GM18867 (cell line): Measurements from ENCODE around the gene RRM1.

Source experiments
- ATAC-seq: cut with Tn5 transposase; IDR thresholded peaks from one replicate; pipeline ENCODE4 v1.9.1; 2021; ENCODE audit warnings: mild to moderate bottlenecking, moderate library complexity; ENCODE audit not compliant: unreplicated experiment

Gene RRM1

DNA sequence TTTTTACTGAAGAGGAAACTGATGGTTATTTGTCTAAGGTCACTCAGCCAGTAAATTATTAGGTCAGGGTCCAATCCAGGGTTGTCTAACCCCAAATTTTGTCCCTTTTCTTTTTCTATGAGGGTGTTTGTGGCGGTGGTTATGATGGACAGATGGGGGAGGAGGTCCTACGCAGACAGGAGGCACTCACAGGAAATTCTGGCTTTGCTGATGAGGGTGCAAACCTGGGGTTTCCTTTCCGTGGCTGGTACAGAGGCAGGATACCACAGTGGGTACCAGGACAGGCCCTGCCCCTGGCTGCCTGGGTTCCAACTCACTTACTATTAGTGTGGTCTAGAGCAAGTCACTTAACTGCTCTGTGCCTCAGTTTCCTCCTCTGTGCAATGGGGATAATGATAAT is 91.0 kb downstream of the RRM1 start:
- no peak for ATAC-seq

DNA sequence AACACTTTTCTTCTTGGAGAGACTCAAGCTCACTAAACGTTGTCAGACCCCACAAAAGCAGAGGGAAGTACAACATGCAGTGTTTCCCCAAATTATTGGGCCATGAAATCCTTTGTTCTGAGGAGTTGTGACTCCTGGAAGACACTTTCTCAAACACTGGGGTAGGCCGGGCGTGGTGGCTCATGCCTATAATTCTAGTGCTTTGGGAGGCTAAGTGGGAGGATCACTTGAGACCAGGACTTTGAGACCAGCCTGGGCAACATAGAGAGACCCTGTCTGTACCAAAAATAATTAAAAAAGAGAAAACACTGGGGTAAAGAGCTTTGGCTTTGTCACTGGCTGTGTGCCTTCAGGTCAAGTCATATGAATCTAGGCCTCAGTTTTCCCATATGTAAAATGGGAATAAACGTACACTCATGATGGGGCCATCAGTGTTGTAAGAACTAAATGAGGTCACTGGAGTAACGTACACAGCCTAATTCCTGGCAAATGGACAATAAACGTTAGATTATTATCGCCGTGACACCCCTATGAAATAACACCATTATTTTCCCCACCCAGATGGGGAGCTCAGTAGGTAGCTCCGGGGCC is 92.0 kb downstream of the RRM1 start:
- ATAC-seq: no peak

DNA sequence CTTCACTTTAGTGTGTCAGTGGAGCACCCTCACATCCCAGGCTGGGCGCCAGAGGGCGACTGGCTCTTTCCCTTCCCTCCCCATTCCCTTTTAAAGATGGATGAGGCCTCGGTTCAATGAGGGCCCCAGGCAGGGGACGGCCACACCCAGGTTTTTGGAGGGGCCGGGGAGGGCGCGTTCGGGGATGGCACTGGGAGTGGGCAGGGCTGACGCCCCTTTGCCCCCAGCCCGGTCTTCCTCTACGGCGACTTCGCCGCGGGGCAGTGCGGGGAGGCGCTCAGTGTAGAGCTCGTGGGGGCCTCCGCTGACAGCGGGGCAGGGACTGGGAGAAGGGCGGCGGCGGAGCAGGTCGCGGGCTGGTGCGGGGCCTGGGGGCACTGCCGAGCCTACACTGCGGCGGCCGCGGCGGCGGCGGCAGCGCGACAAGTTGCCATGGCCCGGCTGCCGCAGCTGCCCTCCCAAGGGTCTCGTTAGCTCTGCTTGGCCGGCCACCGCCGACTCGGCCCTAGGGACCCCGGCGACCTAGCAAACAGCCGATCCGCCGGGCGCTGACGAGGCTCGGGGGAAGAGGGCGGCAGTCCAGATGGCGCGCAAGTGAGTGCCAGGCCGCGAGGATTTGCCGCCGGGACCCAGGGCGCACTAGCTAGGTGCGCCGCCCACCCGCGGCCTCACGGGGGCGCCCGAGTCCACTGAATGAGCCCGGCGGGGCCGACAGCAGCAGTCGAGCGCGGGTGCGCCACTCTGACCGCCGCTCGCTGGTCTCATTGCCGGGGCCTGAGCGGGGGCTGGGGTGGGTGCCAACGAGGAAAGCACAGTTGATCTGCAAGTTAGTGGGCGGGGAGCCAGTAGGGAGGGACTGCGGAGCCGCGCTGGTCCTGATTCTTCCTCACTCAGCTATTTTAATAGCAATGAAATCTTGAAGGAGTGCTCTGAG is 92.7 kb downstream of the RRM1 start:
- peak; percentile 93 for ATAC-seq
